CD4-positive, alpha-beta T cell treated with Interleukin-21 for 1 hour (primary cell): ENCODE results near the gene PRR13.
A peak's percentile ranks its signal among the peaks of the same experiment; 100 is the strongest.
"Not testable (repeated sequence)": the region's sequence is repeated elsewhere in the genome, so short reads cannot be mapped to it uniquely, and the experiment has no call there.

ENCODE experiments used
- DNase-seq: peaks from one replicate; pipeline ENCODE4 v3.0.0-alpha.2; 2020

PRR13 gene

DNA sequence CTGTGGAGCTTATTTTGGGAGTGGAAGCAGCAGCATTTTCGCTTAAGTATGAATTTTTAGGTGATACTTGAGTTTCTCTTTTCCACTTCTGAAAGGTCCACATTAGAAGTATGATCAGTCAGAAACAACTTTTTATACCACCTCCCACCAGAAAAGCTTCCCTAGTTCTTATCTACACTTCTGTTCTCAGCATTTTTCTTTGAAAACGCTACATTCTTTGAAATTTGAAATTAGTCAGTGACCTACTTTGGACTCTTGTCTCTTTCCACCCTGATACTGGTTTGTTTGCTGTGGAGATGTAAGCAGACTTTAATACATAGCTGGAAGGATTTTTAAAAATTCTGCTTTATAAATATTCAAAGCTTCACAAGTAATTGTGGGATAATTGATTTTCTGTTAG lies 32.5 kb downstream of the PRR13 start:
- DNase-seq, result no peak

DNA sequence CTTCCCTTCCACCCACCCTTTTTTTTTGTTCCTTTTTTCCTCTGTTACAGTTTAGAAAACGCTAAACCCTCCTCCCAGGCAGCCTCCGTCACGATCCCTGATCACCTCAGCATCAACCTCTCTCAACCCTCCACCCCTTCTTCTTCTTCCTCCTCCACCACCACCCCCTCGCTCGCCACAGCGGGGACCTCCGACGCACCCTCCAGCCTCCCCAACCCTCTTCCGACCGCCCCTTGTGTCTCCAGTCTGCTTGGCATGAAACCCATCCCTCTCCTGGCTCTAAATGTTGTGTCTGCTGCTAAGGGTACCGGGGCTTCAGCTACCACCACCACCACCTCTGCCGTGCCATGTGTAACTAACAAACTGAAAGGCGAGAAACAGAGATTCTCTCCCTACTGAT lies 33.3 kb downstream of the PRR13 start:
- DNase-seq, result peak; percentile 23

DNA sequence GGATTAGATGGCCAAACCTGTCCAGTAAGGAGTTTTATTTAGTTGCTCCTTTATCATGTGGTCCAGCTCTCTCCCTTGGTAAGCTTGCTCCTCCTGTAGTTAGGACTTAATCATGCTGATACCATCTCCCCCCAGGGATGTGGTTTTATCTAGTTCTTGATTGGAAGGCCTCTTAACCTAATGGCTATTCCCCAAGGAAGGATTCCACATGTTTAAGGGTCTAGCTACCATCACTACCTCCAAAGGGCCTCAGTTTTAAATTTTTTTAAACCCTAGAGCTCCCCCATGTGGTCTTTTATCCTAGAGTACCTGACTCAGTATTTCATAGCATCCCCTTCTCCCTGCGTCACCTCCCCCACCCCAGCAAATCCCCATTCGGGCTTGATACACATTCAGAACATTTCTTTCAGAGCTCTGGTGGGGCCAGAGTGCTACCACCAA lies 35.3 kb downstream of the PRR13 start:
- DNase-seq, result peak; percentile 42

DNA sequence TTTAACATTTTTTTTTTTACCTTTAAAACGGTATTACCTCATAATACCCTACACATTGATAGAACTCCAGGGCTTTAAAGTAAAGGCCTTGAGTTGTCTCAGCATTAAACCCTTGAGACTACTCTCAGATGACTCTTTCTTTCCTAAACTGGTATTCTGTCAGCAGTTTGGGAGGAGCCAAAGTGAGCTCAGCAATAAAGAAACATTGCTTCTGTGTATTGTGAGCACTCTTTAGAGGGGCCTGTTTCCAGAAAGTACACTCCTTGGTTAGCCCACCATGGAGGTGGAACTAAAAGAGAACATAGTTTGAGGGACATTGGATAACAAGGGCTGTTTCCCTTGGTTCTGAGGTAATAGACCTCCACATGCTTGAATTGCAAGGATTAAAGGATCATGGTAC lies 37.3 kb downstream of the PRR13 start:
- DNase-seq, result no peak

DNA sequence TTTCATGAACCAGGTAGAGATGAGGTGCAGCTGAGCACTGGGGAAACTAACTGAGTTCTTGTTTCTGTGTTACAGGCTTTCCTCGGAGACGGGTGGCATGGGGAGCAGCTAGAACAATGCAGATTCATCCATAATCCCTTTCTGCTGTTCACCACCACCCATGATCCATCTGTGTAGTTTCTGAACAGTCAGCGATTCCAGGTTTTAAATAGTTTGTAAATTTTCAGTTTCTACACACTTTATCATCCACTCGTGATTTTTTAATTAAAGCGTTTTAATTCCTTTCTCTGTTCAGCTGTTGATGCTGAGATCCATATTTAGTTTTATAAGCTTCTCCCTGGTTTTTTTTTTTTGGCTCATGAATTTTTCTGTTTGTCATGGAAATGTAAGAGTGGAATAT lies 37.8 kb downstream of the PRR13 start:
- DNase-seq, result no peak

DNA sequence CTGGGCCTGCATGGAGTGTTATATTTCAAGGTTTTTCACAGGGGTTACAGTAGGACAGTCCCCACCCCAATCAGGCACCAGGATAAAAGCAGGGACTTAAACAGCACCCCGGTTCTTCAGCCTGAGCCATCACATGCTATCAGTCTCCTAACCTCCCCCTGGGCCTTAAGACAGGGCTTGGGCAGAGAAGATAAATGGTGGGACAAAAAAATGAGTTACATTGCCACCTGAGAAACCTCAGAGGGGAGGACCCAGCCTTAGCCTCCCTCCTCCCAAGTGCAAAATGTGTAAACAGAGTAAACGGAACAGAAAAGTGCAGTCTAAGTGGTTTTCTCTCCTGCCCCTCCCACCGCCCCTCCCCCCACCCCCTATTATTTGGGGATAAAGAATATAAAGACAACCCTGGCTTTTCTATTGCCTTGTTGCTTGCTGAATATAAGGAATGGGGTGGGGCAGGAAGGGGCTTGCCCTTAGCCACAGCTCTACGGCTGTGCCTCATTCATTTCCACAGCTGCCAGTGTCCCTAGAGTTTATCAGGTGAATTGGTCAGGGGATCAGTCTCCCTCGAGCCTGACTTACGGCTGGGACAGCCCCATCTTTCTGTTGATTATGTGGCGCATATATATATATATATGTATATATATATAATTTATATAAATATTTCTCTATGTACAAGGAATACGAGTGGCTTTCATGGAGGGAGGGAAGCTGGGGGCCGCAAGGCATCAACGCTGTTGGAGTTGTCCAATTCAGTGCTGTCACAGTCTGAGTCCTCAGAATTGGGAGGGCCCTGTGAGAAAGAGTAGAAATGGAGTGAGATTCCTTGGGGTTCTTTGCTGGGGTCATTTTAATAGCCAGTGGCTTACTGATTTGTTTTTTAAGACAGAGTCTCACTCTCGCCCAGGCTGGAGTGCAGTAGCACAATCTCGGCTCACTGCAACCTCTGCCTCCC lies 39.2 kb downstream of the PRR13 start:
- DNase-seq, result no peak

DNA sequence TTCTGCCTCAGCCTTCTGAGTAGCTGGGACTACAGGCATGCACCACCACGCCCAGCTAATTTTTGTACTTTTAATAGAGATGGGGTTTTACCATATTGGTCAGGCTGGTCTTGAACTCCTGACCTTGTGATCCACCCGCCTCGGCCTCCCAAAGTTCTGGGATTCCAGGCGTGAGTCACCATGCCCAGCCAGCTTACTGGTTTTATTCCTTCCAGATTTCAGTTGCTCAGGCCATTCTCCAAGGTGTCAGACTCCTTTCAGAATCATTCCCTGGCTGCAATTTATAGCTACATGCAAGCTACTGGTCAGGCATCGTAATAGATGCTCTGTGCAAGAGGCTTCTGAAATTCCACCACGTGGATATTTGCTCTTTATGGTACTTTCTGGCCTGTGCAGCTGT lies 39.9 kb downstream of the PRR13 start:
- DNase-seq, result not testable (repeated sequence)

DNA sequence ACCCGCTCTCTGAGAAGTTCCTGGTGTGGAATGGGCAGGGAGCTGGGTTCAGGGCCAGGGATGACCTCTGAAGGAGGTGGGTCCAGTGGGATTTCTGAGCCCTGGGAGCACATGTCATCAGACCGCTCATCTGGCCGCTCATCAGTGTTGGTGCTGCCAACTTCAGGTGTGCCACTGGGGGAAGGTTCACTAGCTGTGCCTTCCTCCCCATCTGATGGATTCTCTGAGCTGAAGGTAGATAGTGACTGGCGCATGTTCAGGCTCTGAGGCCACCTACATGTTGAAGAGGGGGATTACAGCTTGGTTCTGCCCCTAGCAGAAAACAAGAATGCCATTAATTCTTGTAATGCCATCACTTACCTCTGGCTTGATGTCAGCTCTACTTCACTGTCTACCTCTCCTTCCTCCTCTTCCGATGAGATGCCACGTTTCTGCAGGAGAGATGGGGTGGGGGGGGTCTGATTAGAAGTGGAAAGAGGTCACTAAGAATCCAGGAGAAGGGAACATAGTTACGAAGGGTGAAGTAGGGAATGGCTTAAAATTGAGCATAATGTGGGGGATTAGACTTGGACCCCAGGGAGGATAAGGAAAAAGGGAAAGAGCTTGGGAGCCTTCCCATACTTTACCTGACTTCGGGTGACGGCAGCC lies 40.5 kb downstream of the PRR13 start:
- peak; percentile 26 for DNase-seq

DNA sequence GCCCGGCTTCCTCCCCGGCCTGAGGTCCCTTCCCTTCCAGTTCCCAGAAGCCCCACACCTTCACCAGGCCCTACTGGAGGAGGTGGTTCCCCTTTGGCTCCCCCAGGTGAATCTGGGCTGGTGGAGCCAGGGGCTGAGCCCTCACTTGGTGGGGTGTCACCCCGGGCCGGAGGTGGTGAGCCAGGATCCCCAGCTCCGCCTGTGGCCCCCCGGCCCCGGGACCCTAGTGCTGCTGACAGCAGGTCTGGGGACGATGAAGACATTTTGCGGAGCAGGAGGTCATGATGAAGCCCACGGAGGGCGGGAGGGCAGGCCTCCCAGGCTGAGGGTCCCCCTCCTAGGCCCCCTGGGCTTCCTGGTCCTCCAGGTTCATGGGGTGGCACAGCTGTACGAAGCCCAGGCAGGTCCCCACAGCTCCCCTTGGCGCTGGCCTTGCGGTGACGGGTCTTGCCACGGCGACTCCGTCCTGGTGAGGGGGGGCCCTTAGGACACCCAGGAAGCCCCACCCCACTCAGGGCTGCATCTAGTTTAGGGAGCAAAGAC lies 41.2 kb downstream of the PRR13 start:
- DNase-seq, result no peak

DNA sequence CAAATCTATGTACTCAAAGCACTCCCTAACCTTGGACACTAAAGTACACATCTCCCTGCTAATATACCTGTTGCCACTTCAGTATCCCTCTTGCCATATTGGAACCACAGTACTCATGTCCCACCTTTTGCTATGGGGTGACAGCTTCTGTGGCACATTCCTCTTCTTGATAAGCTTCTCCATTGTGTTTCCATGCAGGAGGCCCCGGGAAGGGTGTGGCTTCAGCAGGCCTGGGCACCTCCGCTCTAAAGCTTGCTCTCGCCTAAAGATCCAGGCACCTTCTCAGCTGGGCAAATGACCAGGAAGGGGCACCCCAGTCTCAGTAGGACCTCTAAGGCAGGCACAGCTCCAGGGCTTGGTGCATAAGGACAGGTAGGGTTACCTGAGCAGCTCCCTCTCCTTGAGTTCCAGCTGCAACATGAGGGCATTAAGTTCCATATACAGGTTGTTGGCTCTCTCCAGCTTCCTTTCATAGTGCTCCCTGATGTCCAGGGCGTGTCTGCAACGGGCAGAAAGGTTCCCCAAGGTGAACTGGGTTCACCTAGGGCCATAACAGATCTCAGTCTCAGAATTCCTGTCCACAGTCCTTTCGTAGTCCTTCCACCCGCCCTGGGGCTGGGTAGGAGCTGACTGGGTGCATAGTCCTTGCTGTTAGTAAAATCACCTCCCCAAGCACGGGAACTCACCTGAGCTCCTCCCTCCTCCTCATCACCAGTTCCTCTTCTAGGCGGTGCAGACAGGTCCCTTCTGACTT lies 41.9 kb downstream of the PRR13 start:
- no peak for DNase-seq

DNA sequence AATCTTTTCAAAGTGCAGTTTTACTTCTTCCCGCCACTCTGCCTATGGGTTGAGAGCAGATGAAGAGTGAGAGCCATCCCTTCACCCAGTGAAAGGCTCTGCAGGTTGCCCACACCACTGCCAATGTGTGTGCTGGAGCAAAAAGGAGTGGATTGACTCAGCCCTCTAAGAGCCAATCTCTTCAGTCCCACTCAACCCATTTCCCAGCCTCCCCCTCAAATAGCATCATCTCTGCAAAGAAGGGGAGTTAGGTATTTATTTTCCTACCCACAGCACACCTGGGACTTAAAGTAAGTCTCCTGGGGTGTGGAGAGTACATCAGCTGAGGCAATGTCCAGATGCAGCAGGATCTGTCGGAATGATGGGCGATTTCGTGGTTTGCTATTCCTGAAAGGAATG lies 42.4 kb downstream of the PRR13 start:
- no peak for DNase-seq

DNA sequence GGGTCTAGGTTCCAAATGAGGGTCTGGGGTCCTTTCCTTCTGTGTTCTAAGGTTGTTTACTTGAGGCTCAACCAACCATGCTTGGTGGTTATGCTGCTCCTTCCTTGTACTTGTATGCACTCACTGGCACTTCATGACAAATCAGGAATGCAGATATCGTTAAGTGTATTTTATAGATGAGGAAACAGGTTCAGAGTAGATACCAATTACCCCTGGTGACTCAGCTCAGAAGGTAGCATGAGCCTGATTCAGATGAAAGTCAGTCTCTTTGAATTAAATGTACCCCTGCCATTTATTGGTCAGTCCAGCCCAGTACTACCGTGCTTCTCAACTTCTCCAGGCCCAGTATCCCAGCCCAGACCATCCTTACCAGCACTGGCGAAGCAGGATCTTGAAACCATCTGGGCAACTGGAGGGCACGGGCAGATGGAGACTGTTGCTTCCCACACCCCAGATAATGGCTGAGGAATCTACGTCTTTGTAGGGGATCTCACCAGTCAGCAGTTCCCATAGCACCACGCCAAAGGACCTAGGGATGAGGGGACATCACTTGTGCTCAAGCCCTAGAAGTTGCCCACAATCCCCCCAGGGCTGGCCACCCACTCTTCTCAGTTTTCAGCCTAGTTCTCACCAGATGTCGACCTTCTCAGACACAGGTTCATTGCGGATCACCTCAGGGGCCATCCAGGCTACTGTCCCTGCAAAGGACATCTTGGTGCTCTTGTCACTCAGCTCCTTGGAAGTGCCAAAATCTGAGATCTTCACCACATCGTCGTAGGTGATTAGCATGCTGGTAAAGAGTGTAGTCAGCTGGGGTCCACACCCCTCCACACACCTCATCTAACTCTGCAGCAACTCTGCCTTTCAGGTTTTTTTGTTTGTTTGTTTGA lies 43.4 kb downstream of the PRR13 start:
- no peak for DNase-seq

DNA sequence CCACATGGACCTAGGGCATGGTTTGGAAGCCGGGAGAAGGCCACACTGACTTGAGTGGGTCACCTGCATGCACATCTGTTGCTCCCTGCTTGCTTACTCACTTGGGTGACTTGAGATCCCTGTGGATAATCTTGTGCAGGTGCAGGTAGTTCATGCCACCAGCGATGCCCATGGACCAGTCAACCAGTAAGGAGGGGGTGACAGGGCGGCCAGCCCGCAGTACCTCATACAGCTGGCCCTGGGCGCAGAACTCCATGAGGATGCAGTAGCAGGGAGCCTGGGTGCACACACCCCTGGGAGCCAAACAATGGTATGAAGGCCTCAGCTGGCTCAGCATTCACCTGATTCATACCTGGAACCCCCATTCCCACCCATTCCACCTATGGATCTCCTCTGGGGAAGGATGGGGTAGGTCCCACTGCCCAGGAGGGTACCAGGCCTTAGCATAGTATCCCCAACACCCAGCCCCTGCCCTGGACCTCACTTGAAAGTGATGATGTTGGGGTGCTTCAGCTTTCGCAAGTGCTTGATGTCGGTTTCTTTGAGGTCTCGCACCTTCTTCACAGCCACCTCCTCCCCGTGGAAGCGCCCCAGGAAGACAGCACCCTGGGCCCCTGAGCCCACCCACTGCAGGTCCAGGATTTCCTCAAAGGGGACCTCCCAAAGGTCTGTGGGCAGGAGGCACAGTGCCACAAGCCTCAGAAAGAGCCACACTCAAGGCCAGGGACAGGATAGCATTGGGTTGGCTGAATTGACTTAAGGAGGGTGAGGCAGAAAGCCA lies 44.6 kb downstream of the PRR13 start:
- no peak for DNase-seq

DNA sequence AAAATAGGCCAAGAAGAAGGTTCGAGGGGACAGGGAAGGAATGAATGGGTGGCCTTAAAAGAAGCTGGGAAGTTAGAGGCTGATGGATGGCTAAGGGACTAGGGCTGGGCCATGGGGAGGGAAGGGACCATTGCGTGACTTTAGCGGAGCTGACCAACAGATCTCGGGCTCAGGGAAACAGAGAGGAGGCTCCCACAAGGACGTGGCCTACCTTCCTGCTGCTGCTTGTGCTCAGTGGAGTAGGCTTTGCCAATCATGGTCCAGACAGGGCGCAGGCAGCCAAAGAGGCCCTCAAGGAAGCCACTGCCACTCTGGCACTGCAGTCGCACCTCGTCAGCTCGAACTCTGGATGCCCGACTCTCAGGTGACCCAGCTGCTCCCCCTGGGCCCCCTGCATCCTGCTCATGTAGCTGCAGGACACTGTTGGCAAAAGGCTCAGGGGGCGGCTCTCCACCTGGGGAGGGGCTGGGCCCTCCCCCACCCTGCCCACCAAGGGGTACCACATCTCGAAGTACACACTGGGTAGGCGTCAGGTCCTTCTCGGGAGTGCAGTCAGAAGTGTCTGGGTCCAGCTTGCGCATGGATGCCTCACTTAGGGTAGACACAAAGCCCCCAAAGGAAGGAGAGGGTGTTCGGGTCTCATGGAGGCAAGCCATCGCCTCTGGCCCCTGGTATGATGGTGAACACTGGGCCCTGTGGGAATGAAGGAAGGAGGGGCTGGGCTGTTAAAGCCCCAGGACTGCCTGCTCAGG lies 45.4 kb downstream of the PRR13 start:
- DNase-seq, result no peak

DNA sequence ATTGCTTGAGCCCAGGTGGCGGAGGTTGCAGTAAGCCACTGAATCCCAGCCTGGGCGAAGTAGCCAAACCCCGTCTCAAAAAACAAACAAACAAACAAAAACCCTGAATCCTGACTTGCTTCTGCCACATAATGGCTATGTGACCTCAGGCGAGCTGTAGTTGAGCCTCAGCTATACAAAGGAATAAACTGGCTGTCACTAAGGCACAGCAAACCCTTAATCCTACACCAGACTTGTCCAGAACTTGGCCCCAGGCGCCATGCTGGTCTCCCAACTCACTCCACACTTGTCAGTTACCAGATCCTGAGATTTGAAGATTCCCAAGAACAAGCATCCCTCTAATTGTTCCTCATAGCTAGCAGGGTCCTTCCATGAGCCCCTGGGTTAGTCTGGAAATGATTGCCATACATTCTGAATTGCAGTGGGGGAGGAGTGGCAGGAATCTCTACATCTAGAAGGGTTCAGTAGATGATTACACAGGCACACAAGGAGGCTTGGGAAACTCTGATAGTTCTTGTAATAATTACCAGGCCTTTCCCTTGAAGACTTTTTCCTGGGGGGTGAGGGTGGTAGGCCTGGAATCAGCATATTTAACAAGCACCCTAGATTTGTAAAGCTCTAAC lies 47.8 kb downstream of the PRR13 start:
- DNase-seq, result no peak

DNA sequence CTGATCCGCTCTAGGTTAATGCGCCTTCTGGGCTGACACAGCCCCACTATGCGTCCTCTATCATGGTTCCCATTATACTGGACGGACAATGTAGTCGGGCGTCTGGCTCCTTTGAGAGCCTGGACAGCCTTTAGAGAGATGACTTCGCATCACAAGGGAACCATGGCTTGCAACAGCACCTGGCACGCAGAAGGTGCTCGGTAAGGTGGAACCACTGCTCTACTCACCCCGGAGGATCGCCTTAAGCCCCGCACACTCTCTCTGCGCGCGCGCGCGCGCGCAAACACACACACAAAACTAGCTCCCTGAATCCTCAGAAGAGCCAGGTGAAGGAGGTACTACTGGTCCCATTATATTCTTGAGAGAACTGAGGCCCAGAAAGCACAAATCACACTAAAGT lies 50.7 kb downstream of the PRR13 start:
- DNase-seq, result no peak

DNA sequence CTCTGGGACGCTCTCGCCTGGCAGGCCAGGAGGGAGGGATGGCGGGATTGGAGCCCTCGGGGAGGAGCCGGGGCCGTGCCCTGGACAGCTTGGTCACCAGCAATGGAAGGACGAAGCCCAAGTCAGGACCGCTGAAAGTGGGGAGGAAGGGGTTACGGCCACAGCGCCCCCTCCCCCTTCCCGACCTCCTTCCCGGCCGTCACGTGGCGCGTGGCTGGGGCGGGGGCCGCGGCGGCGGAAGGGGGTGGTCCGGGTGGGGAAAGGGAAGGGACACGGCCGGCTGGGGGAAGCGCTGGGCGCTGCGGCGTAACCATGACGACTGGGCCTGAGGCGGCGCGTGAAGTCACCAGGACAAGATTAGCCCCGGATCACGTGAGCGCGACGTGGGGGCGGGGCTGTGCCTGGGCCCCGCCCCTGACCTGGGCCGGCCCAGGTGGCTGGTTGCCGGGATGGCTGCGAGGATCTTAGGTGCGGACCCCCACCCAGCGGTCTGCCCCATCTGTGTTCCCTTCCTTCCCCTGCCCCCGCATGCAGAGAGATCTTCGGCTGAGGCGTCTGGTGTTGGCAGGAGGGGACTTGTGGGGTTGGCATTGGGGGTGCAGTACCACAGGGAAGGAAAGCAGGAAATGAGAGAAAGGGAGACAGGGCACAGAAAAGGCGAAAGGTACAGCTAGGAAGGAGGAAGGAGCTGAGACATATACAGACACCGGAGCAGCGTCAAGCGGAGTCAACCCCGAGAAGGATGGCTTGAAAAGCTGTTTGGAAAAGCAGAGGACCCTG lies 51.5 kb downstream of the PRR13 start:
- DNase-seq, result peak; percentile 93

DNA sequence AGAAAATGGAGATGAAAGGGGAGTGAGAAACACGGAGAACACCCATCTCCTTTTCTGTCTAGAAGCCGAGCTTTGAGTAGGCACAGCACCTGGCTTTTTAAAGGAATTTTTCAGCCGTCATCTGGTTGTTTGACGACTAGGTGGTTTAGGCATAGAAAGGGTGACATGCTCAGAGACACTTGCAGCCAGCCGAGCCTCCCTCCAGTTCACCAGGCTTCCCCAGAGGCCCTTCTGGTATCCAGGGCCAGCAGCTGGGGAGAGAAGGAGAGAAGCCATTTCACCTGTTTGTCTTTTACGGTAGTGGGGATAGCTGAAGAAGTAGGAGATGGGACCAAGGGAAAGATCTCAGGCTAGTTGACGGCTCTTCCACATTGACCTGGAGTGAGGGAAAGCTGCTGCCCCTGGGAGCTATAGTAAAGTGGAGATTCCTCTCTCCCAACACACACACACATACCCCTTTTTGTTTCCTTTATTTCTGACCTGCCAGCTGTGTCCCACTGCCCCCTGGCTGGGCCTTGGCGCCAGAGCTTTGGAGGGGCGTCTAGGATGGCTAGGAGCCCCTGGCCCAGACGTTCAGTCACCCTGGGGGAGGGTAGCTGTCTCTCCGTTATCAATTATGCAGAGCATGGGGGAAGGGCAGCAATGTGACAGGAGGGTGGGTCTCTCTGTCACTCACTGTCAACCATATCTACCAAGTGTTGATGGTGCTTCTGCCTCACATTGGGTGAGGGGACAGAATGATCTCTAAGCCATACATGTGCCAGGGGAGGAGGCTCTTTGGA lies 52.3 kb downstream of the PRR13 start:
- no peak for DNase-seq
